Parathyroid adenoma (tissue), 2 donors: ENCODE data around the gene CDK18.

Experiments
- H2AFZ ChIP-seq: fragments of 300-600 bp; sonication (generic); one replicate; pipeline ENCODE4 v1.7.0; 2017; ENCODE audit warnings: antibody characterized with exemption, mild to moderate bottlenecking
- H3K27ac ChIP-seq: fragments of 300-600 bp; sonication (generic); one replicate; pipeline ENCODE4 v1.7.0; 2017
- H3K27me3 ChIP-seq: fragments of 300-600 bp; sonication (generic); one replicate; pipeline ENCODE4 v1.7.0; 2017; ENCODE audit warnings: low read length; ENCODE audit not compliant: control insufficient read depth, insufficient read depth
- H3K36me3 ChIP-seq: fragments of 300-600 bp; sonication (generic); one replicate; pipeline ENCODE4 v1.7.0; 2017; ENCODE audit warnings: low read length; ENCODE audit not compliant: control insufficient read depth, insufficient read depth
- H3K4me1 ChIP-seq: fragments of 300-600 bp; sonication (generic); one replicate; pipeline ENCODE4 v1.7.0; 2017; ENCODE audit warnings: control low read depth
- H3K4me2 ChIP-seq: fragments of 300-600 bp; sonication (generic); one replicate; pipeline ENCODE4 v1.7.0; 2017; ENCODE audit warnings: low read length
- H3K4me3 ChIP-seq: fragments of 300-600 bp; sonication (generic); one replicate; pipeline ENCODE4 v1.7.0; 2017; ENCODE audit warnings: low read depth, low read length
- H3K79me2 ChIP-seq: fragments of 300-600 bp; sonication (generic); one replicate; pipeline ENCODE4 v1.7.0; 2017; ENCODE audit warnings: control low read depth
- H3K9ac ChIP-seq: fragments of 300-600 bp; sonication (generic); one replicate; pipeline ENCODE4 v1.7.0; 2017; ENCODE audit warnings: mild to moderate bottlenecking
- H3K9me3 ChIP-seq: fragments of 300-600 bp; sonication (generic); one replicate; pipeline ENCODE4 v1.7.0; 2017; ENCODE audit warnings: low read length; ENCODE audit not compliant: control insufficient read depth
- TF ChIP-seq, protein P1 (sequence below): fragments of 300-600 bp; sonication (generic); IDR thresholded peaks from one replicate; pipeline ENCODE4 v1.7.0; 2017; ENCODE audit warnings: antibody characterized with exemption, mild to moderate bottlenecking
- donor health status: primary hyperparathyroidism.

CDK18 gene

DNA sequence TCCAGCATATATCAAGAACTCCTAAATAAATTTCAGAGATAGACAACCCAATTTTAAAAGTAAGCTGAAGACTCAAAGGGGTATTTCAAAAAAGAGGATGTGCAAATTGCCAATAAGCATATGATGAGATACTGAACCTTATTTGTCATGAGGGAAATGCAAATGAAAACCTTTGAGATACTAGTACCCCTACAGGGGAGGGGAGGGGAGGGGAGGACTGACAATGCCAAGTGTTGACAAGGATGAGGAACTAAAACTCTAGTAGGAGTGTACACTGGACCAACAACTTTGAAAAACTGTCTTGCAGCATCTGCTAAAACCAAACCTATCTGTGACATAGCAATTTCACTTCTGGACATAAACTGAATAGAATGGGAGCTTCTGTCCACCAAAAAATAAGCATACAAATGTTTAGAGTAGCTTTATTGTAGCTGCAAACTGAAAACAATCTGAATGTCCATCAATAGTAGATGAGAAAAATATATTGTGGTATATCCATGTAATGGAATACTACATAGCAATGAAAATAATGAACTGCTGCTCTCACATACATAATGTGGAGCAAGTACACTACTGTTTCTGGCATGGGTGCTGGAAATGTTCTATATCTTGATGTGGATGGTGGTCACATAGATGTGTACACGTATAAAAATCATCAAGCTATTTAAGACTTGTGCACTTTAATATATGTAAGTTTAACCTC, 57.2 kb downstream of the CDK18 start:
- Histone ChIP-seq H3K36me3 (no peaks in the 10 kb centered on the region), H3K4me2 (no peak overlapping the region), H3K9me3 (no peaks in the 10 kb centered on the region), H3K4me1 (no peaks in the 10 kb centered on the region), H3K9ac (no peak overlapping the region), H3K27me3 (no peaks in the 10 kb centered on the region), H2AFZ (no peak overlapping the region), H3K27ac (no peak overlapping the region), H3K4me3 (no peak overlapping the region), H3K79me2 (no peaks in the 10 kb centered on the region)
- TF ChIP-seq, protein P1, sequence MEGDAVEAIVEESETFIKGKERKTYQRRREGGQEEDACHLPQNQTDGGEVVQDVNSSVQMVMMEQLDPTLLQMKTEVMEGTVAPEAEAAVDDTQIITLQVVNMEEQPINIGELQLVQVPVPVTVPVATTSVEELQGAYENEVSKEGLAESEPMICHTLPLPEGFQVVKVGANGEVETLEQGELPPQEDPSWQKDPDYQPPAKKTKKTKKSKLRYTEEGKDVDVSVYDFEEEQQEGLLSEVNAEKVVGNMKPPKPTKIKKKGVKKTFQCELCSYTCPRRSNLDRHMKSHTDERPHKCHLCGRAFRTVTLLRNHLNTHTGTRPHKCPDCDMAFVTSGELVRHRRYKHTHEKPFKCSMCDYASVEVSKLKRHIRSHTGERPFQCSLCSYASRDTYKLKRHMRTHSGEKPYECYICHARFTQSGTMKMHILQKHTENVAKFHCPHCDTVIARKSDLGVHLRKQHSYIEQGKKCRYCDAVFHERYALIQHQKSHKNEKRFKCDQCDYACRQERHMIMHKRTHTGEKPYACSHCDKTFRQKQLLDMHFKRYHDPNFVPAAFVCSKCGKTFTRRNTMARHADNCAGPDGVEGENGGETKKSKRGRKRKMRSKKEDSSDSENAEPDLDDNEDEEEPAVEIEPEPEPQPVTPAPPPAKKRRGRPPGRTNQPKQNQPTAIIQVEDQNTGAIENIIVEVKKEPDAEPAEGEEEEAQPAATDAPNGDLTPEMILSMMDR, result no peak

DNA sequence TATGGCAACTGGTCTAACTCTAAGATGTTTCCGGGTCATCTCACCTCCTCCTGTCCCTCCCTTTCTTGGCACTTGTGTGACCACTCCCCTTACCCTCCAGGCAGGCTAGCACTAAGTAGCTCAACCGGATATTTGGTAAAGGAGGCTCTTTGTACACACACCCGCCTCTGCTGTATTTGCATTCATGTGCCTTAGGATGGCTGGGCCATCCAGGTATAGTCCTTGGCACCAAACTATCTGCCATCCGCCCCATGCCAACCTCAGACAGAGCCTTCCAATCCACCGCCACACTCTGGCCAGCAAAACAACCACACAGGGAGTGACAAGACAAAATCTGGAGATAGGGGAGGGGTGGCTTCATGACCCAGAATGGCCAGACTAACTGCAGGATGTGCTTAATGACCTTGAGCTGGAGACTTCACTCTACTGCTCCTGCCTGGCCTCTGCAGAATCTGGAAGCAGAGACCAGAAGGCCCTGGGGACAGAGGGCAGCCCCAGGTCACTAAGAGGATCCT, 59.5 kb downstream of the CDK18 start:
- H3K9me3 ChIP-seq, result no peaks in the 10 kb centered on the region
- no peak overlapping the region for H3K9ac ChIP-seq
- H3K79me2 ChIP-seq, result no peaks in the 10 kb centered on the region
- no peaks in the 10 kb centered on the region for H3K27me3 ChIP-seq
- no peak overlapping the region for H2AFZ ChIP-seq
- no peak overlapping the region for H3K27ac ChIP-seq
- no peaks in the 10 kb centered on the region for H3K4me1 ChIP-seq
- TF ChIP-seq, protein P1, result no peak
- no peak overlapping the region for H3K4me3 ChIP-seq
- H3K4me2 ChIP-seq, result no peak overlapping the region
- H3K36me3 ChIP-seq, result no peaks in the 10 kb centered on the region

DNA sequence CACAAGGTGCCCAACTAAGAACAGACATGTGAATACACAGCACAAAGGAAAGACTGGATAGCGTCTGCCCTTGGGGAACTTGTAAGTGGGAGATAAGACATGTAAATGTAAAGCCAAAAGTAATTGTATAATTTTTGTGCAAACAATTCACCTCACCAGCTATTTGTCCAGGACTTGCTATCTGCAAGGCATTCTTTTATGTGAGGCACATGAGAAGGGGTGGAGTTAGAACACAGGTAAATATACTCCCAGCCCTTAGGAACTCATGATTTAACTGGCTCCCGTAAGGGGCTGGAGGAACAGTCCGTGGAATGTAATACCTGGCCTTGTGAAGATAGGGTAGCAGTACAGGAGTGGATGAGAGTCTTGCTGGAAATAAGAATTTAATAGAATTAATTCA, 61.3 kb downstream of the CDK18 start:
- H3K27me3 ChIP-seq, result no peaks in the 10 kb centered on the region
- no peak overlapping the region for H3K4me2 ChIP-seq
- H3K27ac ChIP-seq, result no peak overlapping the region
- H3K79me2 ChIP-seq, result no peaks in the 10 kb centered on the region
- no peak overlapping the region for H3K4me3 ChIP-seq
- no peaks in the 10 kb centered on the region for H3K9me3 ChIP-seq
- no peaks in the 10 kb centered on the region for H3K36me3 ChIP-seq
- H3K9ac ChIP-seq, result no peak overlapping the region
- H2AFZ ChIP-seq, result no peak overlapping the region
- no peaks in the 10 kb centered on the region for H3K4me1 ChIP-seq
- TF ChIP-seq, protein P1, result no peak

DNA sequence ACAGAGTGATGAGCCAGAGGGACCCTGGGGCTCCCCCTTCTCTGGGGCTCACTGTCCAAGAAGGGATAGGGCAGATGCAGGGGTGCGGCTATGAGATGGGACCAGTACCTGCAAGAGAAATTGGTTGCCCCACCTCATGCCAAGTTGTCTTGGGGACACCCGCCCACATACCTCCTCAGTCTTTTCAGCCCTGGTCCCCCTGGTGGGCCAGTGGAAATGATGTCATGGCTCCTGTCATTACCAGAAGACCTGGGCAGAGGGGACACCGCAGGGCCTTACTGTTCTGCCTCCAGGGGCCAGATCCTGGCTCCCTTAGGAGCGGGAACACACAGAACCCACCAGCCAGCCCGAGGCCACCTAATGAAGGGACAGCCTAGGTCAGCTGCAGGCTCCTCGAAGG, 63.2 kb downstream of the CDK18 start:
- no peak overlapping the region for H3K4me2 ChIP-seq
- H3K36me3 ChIP-seq, result no peaks in the 10 kb centered on the region
- H3K27me3 ChIP-seq, result no peaks in the 10 kb centered on the region
- H3K4me1 ChIP-seq, result no peaks in the 10 kb centered on the region
- H3K79me2 ChIP-seq, result no peaks in the 10 kb centered on the region
- H3K9ac ChIP-seq, result no peak overlapping the region
- H3K27ac ChIP-seq, result no peak overlapping the region
- no peaks in the 10 kb centered on the region for H3K9me3 ChIP-seq
- TF ChIP-seq, protein P1, result no peak
- no peak overlapping the region for H2AFZ ChIP-seq
- no peak overlapping the region for H3K4me3 ChIP-seq

DNA sequence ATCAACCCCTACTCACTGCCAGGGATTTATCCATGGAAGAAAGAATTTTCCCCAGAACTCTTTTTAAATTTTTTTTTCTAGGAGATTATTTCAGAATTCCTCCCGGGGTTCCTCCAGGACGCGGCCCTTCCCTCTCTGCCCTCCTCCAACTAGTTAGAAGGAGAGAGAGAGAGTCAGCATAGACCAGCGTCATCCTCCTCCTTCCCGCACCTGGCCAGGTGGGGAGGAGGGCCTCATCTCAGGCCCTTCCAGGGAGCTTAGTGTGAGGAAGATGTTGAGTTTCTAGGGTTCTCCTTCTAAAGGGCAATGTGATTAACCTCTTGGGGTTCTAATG, 63.6 kb downstream of the CDK18 start:
- H3K4me2 ChIP-seq, result no peak overlapping the region
- H3K27ac ChIP-seq, result no peak overlapping the region
- H3K36me3 ChIP-seq, result no peaks in the 10 kb centered on the region
- no peak overlapping the region for H3K9ac ChIP-seq
- H2AFZ ChIP-seq, result no peak overlapping the region
- no peaks in the 10 kb centered on the region for H3K27me3 ChIP-seq
- no peak overlapping the region for H3K4me3 ChIP-seq
- no peaks in the 10 kb centered on the region for H3K4me1 ChIP-seq
- H3K79me2 ChIP-seq, result no peaks in the 10 kb centered on the region
- no peaks in the 10 kb centered on the region for H3K9me3 ChIP-seq
- TF ChIP-seq, protein P1, result no peak
